Stimulated activated CD4-positive, alpha-beta T cell treated with anti-CD3 and anti-CD28 coated beads, Interleukin-4, amount 100 ng/mL, for 24 hours (primary cell): ENCODE results near the gene PRKAB1.

Source experiments
- DNase-seq: peaks from one replicate; pipeline ENCODE4 v3.0.0-alpha.2; 2020

The PRKAB1 gene

DNA sequence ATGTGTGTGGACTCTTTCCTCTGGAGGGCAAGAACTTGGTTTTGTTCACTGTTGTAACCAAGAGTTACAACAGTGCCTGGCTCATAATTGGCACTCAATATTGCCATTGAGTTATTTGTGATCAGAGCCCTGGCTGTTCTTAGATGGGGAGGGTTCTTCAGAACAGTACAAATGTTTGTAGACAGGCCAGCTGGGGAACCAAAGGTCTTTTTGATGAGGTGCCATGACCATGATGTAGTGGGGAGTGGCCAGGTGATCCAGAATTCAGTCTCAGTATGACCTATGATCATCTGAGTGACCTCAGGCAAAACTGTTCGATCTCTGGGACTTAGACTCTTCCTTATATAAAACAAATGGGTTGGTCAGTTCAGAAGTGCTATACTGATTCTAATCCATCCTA lies 3.3 kb upstream of the PRKAB1 start:
- DNase-seq: no peak

DNA sequence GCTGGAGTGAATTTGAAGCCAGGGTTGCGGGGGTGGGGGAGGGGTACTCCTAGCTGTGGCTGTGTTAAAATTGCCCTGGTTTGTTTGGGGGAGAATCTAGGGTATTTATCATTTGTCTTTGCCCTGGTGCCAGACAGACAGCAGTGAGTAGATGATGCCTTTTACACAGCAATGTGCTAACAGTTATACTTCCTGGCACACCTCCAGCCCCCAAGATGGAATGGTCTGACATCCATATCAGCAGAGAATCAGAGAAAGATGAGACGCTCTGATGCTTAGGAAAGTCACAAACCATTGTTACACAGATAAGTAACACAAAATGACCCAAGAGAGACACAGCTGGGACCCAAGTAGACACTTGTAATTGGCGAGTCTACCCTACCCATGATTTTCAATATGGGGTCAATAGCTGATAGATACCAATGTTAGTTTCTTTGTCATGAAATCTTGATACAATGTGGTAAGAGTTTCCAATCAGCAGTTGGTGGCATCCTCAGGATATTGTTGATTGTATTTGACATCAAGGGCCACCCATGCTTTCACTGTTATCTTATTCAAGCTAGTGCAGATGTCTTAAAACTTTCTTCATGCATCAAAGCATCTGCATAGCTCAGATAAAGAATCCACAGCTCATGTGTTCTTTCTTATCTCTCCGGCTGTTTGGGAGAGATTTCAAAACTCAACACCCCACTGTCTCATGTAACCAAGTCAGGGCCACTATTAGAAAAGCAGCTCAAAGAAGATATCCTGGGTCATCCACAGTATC lies 2.6 kb upstream of the PRKAB1 start:
- DNase-seq: no peak

DNA sequence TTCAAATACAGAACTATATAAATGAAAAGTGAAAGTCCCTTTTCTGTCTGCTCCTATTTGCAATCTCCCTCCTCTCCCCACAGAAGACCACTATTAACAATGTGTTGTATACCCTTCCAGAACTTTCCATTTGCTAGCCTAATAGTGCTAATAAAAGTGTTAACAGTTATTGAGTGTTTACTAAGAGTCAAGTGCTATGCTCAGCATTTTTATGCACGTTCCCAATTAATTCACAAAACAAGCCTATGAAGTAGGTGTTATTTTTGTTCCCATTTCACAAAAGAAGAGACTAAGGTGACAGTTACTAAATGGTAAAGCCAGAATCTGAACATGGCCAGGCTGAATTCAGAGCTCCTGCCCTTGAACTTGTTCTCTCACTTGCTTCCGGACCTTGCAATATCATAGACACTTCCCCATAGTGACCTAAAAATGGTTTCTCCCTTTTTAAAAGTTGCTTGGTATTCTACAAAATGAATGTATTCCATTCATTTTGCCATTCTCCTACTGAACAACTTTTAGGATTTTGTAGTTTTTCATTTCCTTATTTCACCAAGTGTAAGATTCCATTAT lies 1.6 kb upstream of the PRKAB1 start:
- no peak for DNase-seq

DNA sequence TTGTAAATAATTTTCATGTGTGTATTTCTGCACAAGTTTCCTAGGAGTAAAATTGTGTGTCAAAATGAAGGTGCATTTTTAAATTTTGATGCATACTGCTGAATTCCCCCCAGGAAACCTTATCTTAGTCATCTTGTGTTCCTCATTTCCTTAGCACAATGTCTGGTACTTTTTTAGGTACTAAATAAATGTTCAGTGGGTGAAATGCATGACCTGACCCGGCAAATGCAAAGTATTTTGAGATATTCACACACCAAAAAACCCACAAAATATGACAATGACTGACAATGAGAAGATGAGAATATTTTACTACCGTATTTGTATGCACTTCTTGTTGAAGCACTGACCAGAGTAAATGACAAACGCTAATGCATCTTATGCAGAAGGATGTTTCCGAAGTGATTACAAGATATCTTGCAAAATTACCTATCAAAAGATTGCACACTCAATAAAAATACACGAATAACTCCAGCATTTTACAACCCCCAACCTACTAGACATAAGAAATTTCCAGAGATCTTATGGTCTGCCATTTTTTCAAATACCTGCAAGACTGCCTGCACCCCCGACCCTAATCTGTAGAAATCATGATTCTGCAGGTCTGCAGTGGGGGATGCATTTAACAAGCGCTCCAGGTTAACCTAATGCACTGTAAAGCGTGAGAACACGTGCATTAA lies 895 bp upstream of the PRKAB1 start:
- no peak for DNase-seq

DNA sequence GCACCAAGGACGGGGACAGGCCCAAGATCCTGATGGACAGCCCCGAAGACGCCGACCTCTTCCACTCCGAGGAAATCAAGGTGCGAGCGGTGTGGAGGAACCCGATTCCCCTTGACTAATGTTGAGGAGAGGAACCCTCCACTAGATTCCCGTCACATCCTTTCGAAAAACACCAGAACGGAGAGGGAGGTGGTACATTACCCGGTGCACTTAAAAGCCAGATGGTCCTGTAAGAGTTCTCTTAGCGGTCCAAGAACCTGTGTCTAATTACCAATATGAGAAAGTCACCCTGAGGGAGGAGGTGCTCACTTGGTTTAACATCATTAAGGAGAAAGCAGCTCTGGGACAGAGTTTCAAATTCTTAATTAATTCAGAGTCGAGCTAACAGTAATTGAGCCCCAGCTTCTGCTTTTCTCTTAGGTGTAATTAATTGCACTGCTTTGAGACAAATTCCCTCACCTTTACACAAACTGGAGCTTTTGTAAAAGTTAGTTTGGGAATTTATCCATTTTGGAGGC lies 450 bp downstream of the PRKAB1 start:
- DNase-seq: no peak

DNA sequence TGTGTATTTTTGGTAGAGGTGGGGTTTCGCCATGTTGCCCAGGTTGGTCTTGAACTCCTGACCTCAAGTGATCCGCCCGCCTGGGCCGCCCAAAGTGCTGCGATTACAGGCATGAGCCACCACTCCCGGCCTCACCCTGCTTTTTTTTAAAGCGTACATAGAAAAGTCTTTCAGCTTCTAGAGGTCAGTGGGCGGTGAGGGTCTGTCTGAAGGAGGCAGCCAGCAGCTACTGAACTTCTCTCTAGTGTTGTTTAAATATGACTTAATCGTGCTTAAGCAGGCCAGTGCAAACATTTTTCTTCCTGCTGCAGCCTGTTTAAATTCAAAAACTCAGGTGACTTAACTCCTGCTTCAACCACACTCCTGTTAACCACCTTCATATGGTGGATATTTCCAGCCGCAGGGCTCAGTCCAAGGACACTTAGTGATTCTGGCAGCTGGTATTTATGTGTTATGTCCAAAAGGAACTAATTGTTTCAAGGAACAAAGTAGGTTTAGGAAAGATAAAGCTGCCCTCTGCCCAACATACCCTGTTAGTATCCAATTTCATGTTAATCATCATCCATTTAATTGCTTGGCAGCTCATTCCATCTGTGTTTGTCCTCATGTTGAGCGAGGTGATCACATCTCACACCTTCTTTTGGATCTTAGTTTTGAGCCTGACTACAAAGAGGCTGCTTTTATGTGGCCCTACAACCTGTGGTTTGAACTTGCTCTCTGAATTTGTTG lies 2.0 kb downstream of the PRKAB1 start:
- no peak for DNase-seq

DNA sequence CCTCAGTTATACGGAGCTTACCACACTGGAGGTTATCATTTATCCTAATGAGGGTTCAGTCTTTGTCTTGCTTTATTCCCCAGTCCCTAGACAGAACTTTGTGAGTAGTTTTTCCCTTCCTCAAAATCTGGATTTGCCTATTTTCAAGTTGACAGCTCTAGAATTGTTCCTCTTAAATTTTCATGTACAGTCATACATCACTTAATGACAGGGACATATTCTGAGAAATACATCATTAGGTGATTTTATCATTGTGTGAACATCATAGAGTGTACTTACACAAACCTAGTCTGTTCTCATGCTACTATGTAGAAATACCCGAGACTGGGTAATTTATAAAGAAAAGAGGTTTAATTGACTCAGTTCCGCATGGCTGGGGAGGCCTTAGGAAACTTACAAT lies 3.1 kb downstream of the PRKAB1 start:
- DNase-seq: no peak

DNA sequence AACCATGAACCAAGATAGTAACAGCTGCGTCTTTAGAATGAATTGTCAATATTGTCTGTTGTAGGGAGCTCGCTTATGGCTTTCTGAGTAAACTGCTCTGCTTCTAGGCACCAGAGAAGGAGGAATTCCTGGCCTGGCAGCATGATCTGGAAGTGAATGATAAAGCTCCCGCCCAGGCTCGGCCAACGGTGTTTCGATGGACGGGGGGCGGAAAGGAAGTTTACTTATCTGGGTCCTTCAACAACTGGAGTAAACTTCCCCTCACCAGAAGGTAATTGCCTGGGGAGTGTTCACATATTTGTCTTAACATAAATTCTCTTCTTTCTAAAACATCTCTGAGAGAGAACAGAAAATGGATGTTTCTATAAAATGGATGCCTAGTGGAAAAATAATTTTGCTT lies 4.3 kb downstream of the PRKAB1 start:
- DNase-seq: no peak

DNA sequence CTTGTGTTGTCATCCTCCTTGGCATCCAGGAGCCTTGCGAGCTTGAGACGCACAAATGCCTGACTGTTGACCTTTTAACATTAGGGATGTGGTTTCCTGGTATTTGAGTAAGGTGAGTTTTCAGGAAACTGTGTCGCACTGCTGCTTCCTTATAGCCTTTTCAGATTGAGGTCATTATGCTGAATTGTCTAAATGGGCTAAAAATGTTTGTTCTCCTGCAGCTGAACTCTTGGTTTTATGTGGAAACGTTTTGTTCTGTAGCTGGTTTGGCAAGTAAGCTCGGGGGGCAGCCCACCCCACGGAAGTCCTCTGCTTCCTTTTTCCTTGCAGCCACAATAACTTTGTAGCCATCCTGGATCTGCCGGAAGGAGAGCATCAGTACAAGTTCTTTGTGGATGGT lies 5.7 kb downstream of the PRKAB1 start:
- no peak for DNase-seq

DNA sequence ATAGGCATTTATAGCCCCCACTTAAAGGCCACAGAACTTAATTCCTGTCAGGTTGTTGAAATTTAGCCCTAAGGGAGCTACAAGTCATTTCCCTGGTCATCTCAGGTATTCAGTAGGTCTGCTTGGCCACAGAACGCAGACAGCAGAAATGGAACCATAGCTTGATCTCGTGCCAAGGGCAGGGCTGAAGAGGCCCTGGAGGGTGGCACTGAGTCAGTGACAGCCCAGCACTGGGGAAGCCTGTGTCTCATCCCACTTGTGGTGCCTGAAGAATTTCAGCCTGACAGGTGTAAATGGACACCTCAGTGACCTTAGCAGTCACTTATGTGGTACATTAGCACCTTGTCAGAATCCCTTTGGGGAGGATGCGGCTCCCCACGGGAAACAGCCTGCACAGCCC lies 6.6 kb downstream of the PRKAB1 start:
- DNase-seq: no peak

DNA sequence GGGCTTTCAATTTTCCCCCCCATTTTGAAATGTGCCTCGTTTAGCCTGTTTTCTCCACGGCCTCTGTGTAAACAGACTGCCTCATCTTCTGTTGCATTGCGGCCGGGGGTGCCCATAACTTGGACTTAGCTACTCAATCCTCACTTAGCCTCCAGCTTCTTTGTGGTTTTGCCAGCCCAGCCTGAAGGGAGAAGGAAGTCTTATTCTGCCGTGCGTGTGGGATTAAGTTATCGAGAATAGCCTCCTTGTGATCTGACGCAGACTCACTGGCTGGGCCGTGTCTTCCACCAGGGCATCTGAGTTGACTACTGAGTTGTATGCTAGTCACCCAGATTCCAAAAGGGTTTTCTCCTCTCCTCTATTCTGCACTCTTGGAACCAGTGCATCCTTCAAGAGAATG lies 8.1 kb downstream of the PRKAB1 start:
- no peak for DNase-seq

DNA sequence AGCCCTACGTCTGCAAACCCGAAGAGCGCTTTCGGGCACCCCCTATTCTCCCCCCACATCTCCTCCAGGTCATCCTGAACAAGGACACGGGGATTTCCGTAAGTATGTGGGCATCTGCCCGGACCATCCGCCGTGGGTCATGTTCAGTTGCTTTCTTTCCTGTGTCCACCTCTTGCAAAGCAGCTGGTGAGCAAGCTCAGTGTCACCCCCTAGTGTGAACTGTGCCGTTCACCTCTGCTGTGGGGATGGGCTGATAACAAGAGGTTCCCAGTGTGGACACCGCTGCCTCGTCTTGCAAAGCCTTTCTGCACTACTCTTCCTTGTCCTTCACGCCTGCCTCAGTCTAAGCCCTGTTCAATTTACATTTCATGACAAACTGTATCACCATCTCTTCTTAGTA lies 8.6 kb downstream of the PRKAB1 start:
- no peak for DNase-seq

DNA sequence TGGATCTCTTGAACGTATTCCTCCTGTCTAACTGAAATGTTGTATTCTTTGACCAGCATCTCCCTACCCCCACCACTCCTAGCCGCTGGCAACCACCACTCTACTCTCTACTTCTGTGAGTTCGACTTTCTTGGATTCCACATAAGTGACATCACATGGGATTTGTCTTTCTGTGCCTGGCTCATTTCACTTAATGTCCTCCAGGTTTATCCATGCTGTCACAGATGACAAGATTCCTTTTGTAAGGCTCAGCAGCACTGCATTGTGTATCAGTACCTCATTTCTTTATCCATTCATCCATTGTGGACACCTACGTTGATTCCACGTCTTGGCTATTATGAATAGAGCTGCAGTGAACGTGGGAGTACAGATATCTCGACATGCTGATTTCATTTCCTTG lies 10.5 kb downstream of the PRKAB1 start:
- DNase-seq: no peak

DNA sequence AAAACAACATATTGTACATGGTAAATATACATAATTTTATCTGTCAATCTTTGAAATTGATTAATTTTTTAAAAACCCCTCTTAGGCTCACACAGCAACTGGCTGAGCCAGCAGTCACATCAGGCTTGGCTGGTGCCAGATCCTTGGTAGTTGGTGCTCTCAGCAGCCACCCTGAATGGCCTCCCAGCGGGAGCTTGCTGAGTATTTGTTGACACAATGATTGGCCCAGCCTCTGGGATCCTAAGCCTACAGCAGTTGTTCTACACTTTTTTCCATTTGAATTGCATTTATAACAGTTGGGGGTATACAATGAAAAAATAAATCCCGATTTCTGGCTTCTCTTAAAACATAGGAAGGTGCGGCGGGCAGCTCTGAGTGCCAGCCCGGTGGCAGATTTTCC lies 11.1 kb downstream of the PRKAB1 start:
- DNase-seq: no peak

DNA sequence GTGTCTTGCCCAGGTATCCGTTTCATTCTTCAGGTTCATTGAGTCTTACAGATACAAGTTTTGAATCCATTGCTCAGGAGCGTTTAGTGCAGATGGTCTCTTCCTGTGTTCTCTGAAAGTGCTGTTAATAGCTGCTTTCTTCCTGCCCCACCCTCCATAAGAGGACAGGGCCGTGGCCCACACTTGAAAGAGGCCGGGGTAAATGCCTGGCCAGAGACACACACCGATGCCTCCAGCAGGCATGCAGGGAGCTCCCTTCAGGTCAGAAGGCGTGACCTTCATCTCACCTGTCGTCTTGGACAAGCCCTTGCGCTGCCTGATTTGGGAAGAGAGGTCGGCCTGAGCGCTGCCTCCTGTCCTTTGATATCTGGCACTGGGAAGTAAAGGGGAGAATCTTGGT lies 11.6 kb downstream of the PRKAB1 start:
- no peak for DNase-seq

DNA sequence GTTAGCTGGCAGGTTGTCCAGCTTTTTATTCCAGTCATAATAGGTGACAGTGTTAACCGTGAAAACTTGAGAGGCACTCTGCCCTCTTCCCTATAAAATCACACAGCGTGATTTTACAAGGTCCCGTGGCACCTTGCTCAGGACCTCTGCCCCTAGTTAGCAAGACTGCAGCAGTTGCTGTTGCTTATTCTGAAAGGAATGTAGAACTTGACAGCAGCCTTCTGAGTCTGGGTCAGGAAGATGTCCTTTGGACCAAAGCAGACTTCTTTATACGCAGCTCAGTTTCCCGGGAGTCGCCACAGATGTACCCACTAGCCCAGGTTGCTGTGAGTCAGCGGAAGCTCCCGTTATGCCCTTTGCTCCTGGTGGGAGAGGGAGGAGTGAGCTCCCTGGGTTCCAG lies 13.2 kb downstream of the PRKAB1 start:
- DNase-seq: no peak

DNA sequence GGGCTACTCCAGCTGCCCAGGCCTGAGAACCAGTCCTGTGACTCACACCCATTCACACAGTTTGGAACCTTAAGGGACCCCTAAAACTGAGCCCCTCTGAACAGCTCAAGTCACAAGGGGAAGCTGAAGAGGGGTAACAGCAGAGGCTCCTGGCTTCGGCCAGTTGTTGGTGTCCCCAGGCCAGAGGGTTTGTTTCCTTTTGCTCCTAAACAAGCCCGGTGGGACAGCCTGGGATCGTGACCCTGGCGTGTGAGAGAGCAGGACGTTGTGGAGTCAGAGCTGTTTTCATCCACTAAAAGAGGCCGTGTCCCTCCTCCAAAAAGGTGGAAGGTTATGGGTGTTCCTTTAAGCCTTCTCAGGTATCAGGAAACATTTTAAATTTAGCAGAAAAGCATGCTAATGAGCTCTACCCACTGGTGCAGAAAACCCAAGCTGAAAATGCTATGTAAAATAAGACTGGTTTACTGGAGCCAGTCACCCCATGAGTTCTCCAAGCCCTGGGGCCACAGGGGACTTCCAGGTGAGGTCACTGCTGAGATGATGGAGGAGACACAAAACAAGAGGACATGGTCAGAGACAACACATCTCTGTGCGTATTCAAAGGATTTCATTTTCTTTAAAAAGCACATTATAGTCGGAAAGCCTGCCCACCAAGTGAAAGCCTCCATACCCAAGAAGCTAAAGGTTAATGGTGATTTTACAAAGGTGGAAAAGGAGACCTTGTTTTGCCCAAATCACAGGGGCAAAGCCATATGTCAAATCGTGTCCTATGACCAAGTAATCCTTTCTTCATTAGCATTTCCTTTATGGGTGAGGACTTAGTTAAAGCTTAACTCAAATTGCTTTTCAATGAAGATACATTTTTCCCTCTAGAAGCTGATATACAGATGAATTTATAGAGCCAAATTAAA lies 14.1 kb downstream of the PRKAB1 start:
- no peak for DNase-seq

DNA sequence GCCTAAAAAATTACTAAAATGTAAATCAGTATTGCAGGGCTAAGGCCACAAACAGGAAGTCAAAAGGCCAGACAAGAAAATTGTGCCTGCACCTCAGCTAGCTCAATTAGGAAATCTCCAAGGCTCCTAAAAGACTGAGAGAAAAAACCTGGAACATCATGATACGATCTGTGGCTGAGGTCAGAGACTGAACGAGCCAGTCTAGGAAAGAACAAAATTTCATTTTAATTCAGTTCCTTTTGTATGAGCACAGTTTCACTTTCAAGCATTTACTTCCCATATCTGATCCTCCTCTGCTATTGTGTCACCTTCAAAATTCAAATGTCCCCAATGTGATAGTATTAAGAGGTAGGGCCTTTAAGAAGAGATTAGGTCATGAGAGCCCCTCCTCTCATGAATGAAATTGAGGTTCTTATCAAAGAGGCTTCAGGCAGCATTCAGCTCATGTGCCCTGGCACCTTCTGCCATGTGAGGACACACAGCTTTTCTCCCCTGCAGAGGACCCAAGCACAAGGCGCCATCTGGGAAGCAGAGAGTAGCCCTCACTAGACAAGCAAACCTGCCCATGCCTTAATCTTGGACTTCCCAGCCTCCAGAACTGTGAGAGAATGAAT lies 14.8 kb downstream of the PRKAB1 start:
- no peak for DNase-seq

DNA sequence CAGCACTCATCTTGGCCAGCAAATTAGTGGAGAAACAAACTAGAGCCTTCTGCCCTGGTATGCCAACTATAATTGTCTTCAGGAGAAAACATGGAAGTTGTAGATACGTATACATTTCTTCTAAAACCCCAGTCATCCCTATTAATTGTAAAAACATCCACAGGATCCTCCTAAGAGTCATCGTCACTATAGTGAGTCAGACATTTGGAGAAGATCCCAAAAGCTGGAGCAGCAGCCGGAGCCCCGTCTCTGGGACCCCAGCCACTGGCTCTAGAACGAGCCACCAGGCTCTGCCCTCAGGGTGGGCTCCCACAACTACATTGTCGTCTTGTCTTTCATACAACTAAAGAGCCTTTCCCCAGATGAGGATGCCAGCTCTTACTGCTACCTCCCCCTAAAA lies 15.5 kb downstream of the PRKAB1 start:
- DNase-seq: no peak

DNA sequence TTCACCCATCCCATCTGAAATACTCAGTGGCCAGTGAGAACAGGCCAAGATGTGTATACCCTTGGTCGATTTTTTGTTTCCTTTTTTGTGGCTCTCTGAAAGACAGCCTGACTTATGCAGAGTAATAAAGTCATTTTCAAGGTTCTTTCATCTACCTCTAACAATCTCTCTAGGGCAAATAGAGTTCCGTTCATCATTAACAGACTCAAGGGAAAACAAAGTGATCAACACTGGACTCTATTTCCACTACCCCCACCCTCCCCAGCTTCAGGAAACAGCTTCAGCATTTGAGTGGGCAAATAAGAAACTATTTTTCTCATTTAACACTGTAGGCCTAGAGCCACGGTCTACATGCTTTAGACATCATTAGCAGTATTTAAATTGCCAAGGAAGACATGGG lies 15.9 kb downstream of the PRKAB1 start:
- DNase-seq: no peak

DNA sequence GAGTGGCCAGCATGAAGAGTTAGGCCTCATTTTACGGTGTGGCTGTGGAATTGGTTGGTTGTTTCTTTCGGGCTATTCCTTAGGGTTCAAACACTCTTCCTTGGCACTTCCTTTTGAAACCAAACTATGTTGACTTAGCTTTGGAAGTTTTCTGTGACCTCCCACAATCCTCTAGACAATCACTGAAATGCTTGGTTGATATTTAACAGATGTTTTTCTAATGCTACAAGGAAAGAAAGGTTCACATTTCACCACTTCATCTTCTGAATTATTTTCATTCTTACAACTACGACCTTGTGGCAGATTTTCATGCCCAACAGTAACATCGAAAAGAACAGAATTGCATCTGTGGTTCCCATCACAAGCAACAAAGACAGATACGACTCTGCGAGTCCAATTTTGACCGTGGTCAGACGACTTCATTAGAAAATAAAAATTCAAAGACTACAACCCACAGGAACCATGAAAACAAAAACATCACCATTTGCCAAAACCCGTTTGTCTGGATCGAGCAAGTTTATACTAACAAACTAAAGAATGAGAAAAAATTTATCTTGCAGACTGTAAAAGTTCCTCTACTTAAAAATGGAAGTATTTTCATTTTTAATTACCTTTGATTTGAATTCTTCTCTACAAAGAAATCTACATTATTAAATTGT lies 16.9 kb downstream of the PRKAB1 start:
- DNase-seq: no peak

DNA sequence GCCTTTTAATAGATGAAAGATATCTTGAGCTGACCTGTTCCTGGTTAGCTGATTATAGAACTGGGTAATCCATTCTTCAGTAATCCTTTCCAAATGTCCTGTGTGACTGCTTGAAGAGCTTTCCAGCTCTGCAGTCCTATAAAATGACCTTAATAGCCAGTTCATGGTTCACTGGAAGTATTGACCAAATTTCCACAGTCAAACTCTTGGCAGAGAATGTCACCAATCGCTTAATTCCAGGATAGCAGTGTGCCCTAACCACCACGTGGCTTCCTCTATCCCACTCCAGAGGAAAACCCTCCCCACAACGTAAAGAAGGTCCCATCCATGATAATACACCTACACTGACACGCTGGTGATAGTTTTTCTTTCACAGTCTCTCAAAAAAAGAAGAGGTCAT lies 17.4 kb downstream of the PRKAB1 start:
- no peak for DNase-seq
